PC-3 (cell line): ENCODE data around the gene GAD2. TPM values are rescaled to one million over a fixed set of nuclear protein-coding genes. Genes with fewer than 3 reads are reported as not detected.

ENCODE experiments used
- ATAC-seq: fragments of 200-7000 bp; cut with Tn5 transposase; 2 replicates; pipeline ENCODE4 v1.9.1; 2020; ENCODE audit warnings: mild to moderate bottlenecking, moderate library complexity
- BruUV-seq: library from RNA; stranded (reverse); fragments of 400-500 nt; replicated peaks from 2 replicates; lab custom pipeline; 2021; lab: Mats Ljungman, UMichigan
- CTCF ChIA-PET: fragments of 300-600 bp; sonication (Branson Sonifier 250); formaldehyde crosslinking; loops from one replicate; lab custom pipeline; 2022; ENCODE audit warnings: antibody characterized with exemption; lab: Charles Lee
- POLR2A ChIA-PET: fragments of 300-600 bp; sonication (Branson Sonifier 250); formaldehyde crosslinking; loops from one replicate; lab custom pipeline; 2022; ENCODE audit warnings: antibody characterized with exemption; ENCODE audit not compliant: unreplicated experiment; lab: Charles Lee
- DNase-seq: peaks from one replicate; pipeline ENCODE4 v3.0.0-alpha.2; 2015
- H2AFZ ChIP-seq: fragments of 300-600 bp; sonication (generic); 2 replicates; pipeline ENCODE4 v1.6.0; 2016; ENCODE audit warnings: antibody characterized with exemption, low read length
- H3F3A ChIP-seq: fragments of 300-600 bp; sonication (generic); one replicate; pipeline ENCODE4 v1.6.0; 2017; ENCODE audit warnings: antibody characterized with exemption, low read length, control low read depth, mild to moderate bottlenecking; ENCODE audit not compliant: unreplicated experiment
- H3K27ac ChIP-seq: fragments of 300-600 bp; sonication (generic); 2 replicates; pipeline ENCODE4 v1.5.1; 2016; ENCODE audit warnings: mild to moderate bottlenecking, low read length
- H3K27me3 ChIP-seq: fragments of 300-600 bp; sonication (generic); 2 replicates; pipeline ENCODE4 v1.6.1; 2016; ENCODE audit warnings: low read length, mixed read lengths
- H3K36me3 ChIP-seq: fragments of 300-600 bp; sonication (generic); 2 replicates; pipeline ENCODE4 v1.6.1; 2016; ENCODE audit warnings: low read depth, mixed run types, low read length, mixed read lengths
- H3K4me1 ChIP-seq: fragments of 300-600 bp; sonication (generic); 2 replicates; pipeline ENCODE4 v1.5.1; 2016; ENCODE audit warnings: low read length; ENCODE audit not compliant: insufficient read depth
- H3K4me2 ChIP-seq: fragments of 300-600 bp; sonication (generic); 2 replicates; pipeline ENCODE4 v1.6.0; 2016; ENCODE audit warnings: low read length
- H3K4me3 ChIP-seq: fragments of 300-600 bp; sonication (generic); 2 replicates; pipeline ENCODE4 v1.5.1; 2016; ENCODE audit warnings: mild to moderate bottlenecking, low read length, mixed read lengths
- H3K79me2 ChIP-seq: fragments of 300-600 bp; sonication (generic); 2 replicates; pipeline ENCODE4 v1.6.1; 2017; ENCODE audit warnings: low read length, mixed read lengths
- H3K9ac ChIP-seq: fragments of 300-600 bp; sonication (generic); 2 replicates; pipeline ENCODE4 v1.6.0; 2016; ENCODE audit warnings: mild to moderate bottlenecking, low read length
- H3K9me2 ChIP-seq: fragments of 300-600 bp; sonication (generic); replicated peaks from 2 replicates; pipeline ENCODE4 v1.6.1; 2016; ENCODE audit warnings: mixed run types, low read length, mixed read lengths
- H3K9me3 ChIP-seq: fragments of 300-600 bp; sonication (generic); 2 replicates; pipeline ENCODE4 v1.6.1; 2016; ENCODE audit warnings: low read length, mixed read lengths
- H4K20me1 ChIP-seq: fragments of 300-600 bp; sonication (generic); 2 replicates; pipeline ENCODE4 v1.6.1; 2016; ENCODE audit warnings: low read length, mixed read lengths
- EZH2 ChIP-seq: fragments of 300-600 bp; sonication (generic); IDR thresholded peaks from one replicate; pipeline ENCODE4 v1.6.1; 2017; ENCODE audit warnings: antibody characterized with exemption, mild to moderate bottlenecking, low read length; ENCODE audit not compliant: unreplicated experiment
- EZH2phosphoT487 ChIP-seq: fragments of 300-600 bp; sonication (generic); IDR thresholded peaks from 2 replicates; pipeline ENCODE4 v1.6.1; 2018; ENCODE audit warnings: mild to moderate bottlenecking, antibody characterized with exemption, low read length, borderline replicate concordance
- intact Hi-C: fragments of 100-400 bp; cut with micrococcal nuclease; formaldehyde crosslinking; loops from 2 replicates; pipeline ENCODE4 v1.9.0; 2023
- total RNA-seq: library from RNA; depleted of rRNA; stranded (reverse); fragments of >200 nt; gene quantifications from 2 replicates; pipeline ENCODE4 v1.2.3, GENCODE V29; 2014
- TF ChIP-seq, protein P1 (sequence below): fragments of 300-600 bp; sonication (generic); conservative IDR thresholded peaks from 2 replicates; pipeline ENCODE4 v1.5.1; 2017; ENCODE audit warnings: antibody characterized with exemption, low read depth, mild to moderate bottlenecking, low read length

GAD2 gene
- total RNA-seq, 1 experiment from 2014 or later, result not detected

DNA sequence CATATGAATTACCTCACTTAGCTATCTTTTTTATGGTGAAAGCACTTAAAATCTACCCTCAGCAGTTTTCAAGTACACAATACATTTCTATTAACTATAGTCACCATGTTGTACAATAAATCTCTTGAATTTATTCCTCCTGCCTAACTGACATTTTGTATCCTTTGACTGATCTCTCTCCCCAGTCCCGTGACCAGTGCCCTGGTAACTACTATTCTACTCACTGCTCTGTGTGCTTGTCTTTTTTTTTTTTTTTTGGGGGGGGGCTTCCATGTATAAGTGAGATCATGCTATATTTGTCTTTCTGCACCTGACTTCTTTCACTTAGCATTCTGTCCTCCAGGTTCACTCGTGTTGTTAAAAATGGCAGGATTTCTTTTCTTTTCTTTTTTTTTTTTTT lies 11.4 kb upstream of the GAD2 start:
- Histone ChIP-seq H3K9me2 (no peaks in the 10 kb centered on the region), H3K79me2 (no peaks in the 10 kb centered on the region), H4K20me1 (no peaks in the 10 kb centered on the region), H3K27me3 (peaks cover 6% of the 10 kb centered on the region; the same call in 1 of the 2 replicates), H3K4me2 (no peak overlapping the region), H3K9ac (no peak overlapping the region), H3F3A (no peaks in the 10 kb centered on the region), H3K27ac (no peak overlapping the region), H3K4me3 (no peak overlapping the region), H3K36me3 (no peaks in the 10 kb centered on the region), H3K4me1 (no peaks in the 10 kb centered on the region), H3K9me3 (no peaks in the 10 kb centered on the region), H2AFZ (no peak overlapping the region)
- DNase-seq, result no peak
- TF ChIP-seq EZH2, result no peak
- BruUV-seq, result no TSS peak
- intact Hi-C loops, result no loop called here
- ChIA-PET CTCF (no interaction called here), POLR2A (no interaction called here)
- ATAC-seq, result no peak

DNA sequence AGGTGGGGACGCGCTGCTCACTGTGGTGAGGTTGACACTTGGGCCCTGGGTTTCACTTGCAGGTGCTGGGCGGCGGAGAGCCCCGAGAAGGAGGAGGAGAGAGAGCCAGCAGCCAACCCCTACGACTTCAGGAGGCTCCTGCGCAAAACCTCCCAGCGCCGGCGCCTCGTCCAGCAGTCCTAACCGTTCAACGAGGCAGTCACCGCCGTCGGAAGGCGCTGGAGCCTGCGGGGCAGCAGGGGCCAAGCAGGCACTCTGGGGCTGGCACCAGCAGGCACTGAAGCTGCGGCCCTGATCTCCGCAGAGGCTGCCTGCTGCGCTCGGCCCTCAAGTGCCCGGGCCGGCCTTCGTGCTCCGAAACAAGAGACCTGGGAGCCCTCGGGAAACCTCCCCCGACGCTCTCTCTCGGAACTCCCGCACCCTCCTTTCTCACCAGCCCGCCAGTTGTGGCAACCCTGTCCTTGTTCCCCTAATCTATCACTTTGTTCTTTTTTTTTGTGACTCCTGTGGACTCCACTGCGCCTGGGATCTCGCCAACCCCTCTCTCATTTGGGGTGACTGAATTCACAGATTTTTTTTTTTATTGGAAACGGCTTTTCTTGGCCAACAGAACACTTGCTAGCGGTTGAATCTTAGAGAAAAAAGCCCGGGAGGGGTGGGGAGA lies 4.7 kb upstream of the GAD2 start:
- no TSS peak for BruUV-seq
- H3F3A ChIP-seq, result no peaks in the 10 kb centered on the region
- ChIA-PET CTCF (no interaction called here), POLR2A (no interaction called here)
- TF ChIP-seq EZH2phosphoT487 (no peak), EZH2 (no peak)
- TF ChIP-seq, protein P1, sequence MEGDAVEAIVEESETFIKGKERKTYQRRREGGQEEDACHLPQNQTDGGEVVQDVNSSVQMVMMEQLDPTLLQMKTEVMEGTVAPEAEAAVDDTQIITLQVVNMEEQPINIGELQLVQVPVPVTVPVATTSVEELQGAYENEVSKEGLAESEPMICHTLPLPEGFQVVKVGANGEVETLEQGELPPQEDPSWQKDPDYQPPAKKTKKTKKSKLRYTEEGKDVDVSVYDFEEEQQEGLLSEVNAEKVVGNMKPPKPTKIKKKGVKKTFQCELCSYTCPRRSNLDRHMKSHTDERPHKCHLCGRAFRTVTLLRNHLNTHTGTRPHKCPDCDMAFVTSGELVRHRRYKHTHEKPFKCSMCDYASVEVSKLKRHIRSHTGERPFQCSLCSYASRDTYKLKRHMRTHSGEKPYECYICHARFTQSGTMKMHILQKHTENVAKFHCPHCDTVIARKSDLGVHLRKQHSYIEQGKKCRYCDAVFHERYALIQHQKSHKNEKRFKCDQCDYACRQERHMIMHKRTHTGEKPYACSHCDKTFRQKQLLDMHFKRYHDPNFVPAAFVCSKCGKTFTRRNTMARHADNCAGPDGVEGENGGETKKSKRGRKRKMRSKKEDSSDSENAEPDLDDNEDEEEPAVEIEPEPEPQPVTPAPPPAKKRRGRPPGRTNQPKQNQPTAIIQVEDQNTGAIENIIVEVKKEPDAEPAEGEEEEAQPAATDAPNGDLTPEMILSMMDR, result no peak
- no peak overlapping the region for H2AFZ ChIP-seq
- H3K9ac ChIP-seq, result no peak overlapping the region
- no peaks in the 10 kb centered on the region for H3K9me3 ChIP-seq
- H3K27me3 ChIP-seq, result peaks cover 13% of the 10 kb centered on the region
- ATAC-seq (no peak), DNase-seq (no peak)
- no peaks in the 10 kb centered on the region for H3K79me2 ChIP-seq
- H3K36me3 ChIP-seq, result no peaks in the 10 kb centered on the region
- no peak overlapping the region for H3K4me2 ChIP-seq
- H3K27ac ChIP-seq, result no peak overlapping the region
- H3K9me2 ChIP-seq, result no peaks in the 10 kb centered on the region
- H4K20me1 ChIP-seq, result no peaks in the 10 kb centered on the region
- H3K4me1 ChIP-seq, result no peaks in the 10 kb centered on the region
- intact Hi-C loops, result no loop called here
- no peak overlapping the region for H3K4me3 ChIP-seq

DNA sequence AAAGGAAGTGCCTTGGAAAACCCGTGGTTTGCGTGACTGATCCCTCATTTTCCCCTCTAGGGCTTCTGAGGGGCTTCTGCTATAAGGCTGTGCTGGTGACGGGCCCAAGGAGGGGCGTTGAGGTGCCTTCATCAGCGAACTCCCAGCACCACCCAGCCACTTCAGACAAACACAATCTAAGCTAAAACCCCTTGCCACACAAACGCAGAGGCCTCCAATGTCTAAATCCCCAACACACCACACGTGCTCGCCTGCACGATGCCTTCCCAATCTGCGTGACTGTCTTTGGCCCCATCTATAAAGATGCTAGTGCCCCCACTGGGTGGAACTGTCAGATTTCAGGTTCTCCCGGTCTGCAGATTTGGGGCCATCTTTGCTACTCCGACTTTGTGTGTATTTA lies 4.1 kb upstream of the GAD2 start:
- Histone ChIP-seq H3K27me3 (peaks cover 13% of the 10 kb centered on the region), H3K9me2 (no peaks in the 10 kb centered on the region), H2AFZ (no peak overlapping the region), H4K20me1 (no peaks in the 10 kb centered on the region), H3K79me2 (no peaks in the 10 kb centered on the region), H3K27ac (no peak overlapping the region), H3K4me3 (no peak overlapping the region), H3F3A (no peaks in the 10 kb centered on the region), H3K9me3 (no peaks in the 10 kb centered on the region), H3K4me2 (no peak overlapping the region), H3K4me1 (no peaks in the 10 kb centered on the region), H3K36me3 (no peaks in the 10 kb centered on the region), H3K9ac (no peak overlapping the region)
- intact Hi-C loops, result no loop called here
- CTCF ChIA-PET, result no interaction called here
- TF ChIP-seq, protein P1, result no peak
- TF ChIP-seq EZH2 (no peak), EZH2phosphoT487 (no peak)
- DNase-seq, result no peak
- BruUV-seq, result no TSS peak
- ATAC-seq, result no peak
- POLR2A ChIA-PET, result no interaction called here
